Neural progenitor cell (in vitro differentiated cells): Measurements from ENCODE around the gene NOL6. TPM values are rescaled to one million over a fixed set of nuclear protein-coding genes. Genes with fewer than 3 reads are reported as not detected.

ENCODE experiments used
- DNase-seq: peaks from one replicate; pipeline ENCODE4 v3.0.0-alpha.2; 2016; ENCODE audit warnings: low spot score
- H2AFZ ChIP-seq: fragments of 200-600 bp; sonication (generic); replicated peaks from 2 replicates; pipeline ENCODE4 v1.6.1; 2016; ENCODE audit warnings: antibody characterized with exemption
- H3F3A ChIP-seq: fragments of 200-600 bp; sonication (generic); 2 replicates; pipeline ENCODE4 v1.6.1; 2016; ENCODE audit warnings: antibody characterized with exemption, low read depth
- H3K27ac ChIP-seq: fragments of 200-600 bp; sonication (generic); 2 replicates; pipeline ENCODE4 v1.5.1; 2016; ENCODE audit warnings: mild to moderate bottlenecking
- H3K27me3 ChIP-seq: fragments of 200-600 bp; sonication (generic); 2 replicates; pipeline ENCODE4 v1.6.1; 2016; ENCODE audit warnings: mild to moderate bottlenecking, moderate library complexity
- H3K36me3 ChIP-seq: fragments of 200-600 bp; sonication (generic); 2 replicates; pipeline ENCODE4 v1.5.1; 2016
- H3K4me1 ChIP-seq: fragments of 200-600 bp; sonication (generic); 2 replicates; pipeline ENCODE4 v1.6.1; 2016; ENCODE audit warnings: mixed run types
- H3K4me2 ChIP-seq: fragments of 200-600 bp; sonication (generic); 2 replicates; pipeline ENCODE4 v1.6.1; 2016
- H3K4me3 ChIP-seq: fragments of 200-600 bp; sonication (generic); 2 replicates; pipeline ENCODE4 v1.5.1; 2016
- H3K79me2 ChIP-seq: fragments of 200-600 bp; sonication (generic); 2 replicates; pipeline ENCODE4 v1.6.1; 2016; ENCODE audit warnings: low read depth
- H3K9ac ChIP-seq: fragments of 200-600 bp; sonication (generic); 2 replicates; pipeline ENCODE4 v1.6.1; 2016
- H3K9me3 ChIP-seq: fragments of 200-600 bp; sonication (generic); 2 replicates; pipeline ENCODE4 v1.5.1; 2016; ENCODE audit warnings: low read depth
- H4K20me1 ChIP-seq: fragments of 200-600 bp; sonication (generic); 2 replicates; pipeline ENCODE4 v1.6.1; 2016; ENCODE audit warnings: low read depth
- H3K27ac Mint-ChIP-seq: 3 replicates; pipeline ENCODE4 v1.8.0; 2021; ENCODE audit warnings: mixed read lengths
- H3K27me3 Mint-ChIP-seq: 2 replicates; pipeline ENCODE4 v1.8.0; 2022; ENCODE audit warnings: low read depth, mild to moderate bottlenecking, inconsistent platforms, moderate library complexity, mixed read lengths; ENCODE audit not compliant: insufficient read depth
- H3K36me3 Mint-ChIP-seq: 3 replicates; pipeline ENCODE4 v1.8.0; 2021; ENCODE audit warnings: mixed read lengths
- H3K4me1 Mint-ChIP-seq: 3 replicates; pipeline ENCODE4 v1.8.0; 2021; ENCODE audit warnings: mixed read lengths
- H3K4me3 Mint-ChIP-seq: 3 replicates; pipeline ENCODE4 v1.8.0; 2021; ENCODE audit warnings: mild to moderate bottlenecking, moderate library complexity, mixed read lengths
- H3K9me3 Mint-ChIP-seq: 3 replicates; pipeline ENCODE4 v1.8.0; 2020; ENCODE audit warnings: mixed read lengths
- CTCF ChIP-seq: fragments of 200-600 bp; sonication (generic); IDR thresholded peaks from 2 replicates; pipeline ENCODE4 v1.5.1; 2017; ENCODE audit warnings: antibody characterized with exemption, mild to moderate bottlenecking
- EZH2 ChIP-seq: fragments of 200-600 bp; sonication (generic); IDR thresholded peaks from 2 replicates; pipeline ENCODE4 v1.6.1; 2017; ENCODE audit warnings: antibody characterized with exemption, mild to moderate bottlenecking, moderate library complexity
- EZH2phosphoT487 ChIP-seq: fragments of 200-600 bp; sonication (generic); IDR thresholded peaks from 2 replicates; pipeline ENCODE4 v1.6.1; 2017; ENCODE audit warnings: antibody characterized with exemption
- total RNA-seq: library from RNA; depleted of rRNA; stranded (reverse); fragments of >200 nt; gene quantifications from 2 replicates; pipeline ENCODE4 v1.2.3, GENCODE V29; 2015; ENCODE audit warnings: low replicate concordance

Gene NOL6
- total RNA-seq, 1 donor from 2014 or later: 9.2 TPM

GRCh38 chr9:33440609-33441008, 33.1 kb downstream of the NOL6 start:
- H3K4me3 ChIP-seq: no peak overlapping the region
- H3K27me3 ChIP-seq: no peaks in the 10 kb centered on the region
- TF ChIP-seq CTCF (no peak), EZH2phosphoT487 (no peak), EZH2 (no peak)
- H3K36me3 ChIP-seq: no peaks in the 10 kb centered on the region
- H4K20me1 ChIP-seq: no peaks in the 10 kb centered on the region
- H3K79me2 ChIP-seq: no peaks in the 10 kb centered on the region
- Mint-ChIP-seq H3K4me1 (peaks cover 21% of the 10 kb centered on the region), H3K27me3 (peaks cover 15% of the 10 kb centered on the region), H3K36me3 (no peaks in the 10 kb centered on the region), H3K27ac (no peak overlapping the region), H3K9me3 (no peaks in the 10 kb centered on the region), H3K4me3 (no peak overlapping the region)
- H3K9me3 ChIP-seq: no peaks in the 10 kb centered on the region
- no peak overlapping the region for H3K4me2 ChIP-seq
- no peak overlapping the region for H3K27ac ChIP-seq
- no peak overlapping the region for H2AFZ ChIP-seq
- peaks cover 5% of the 10 kb centered on the region for H3K4me1 ChIP-seq
- no peak overlapping the region for H3K9ac ChIP-seq
- DNase-seq: no peak
- peaks cover under 1% of the 10 kb centered on the region for H3F3A ChIP-seq

- Mint-ChIP-seq H3K4me3 (no peak overlapping the region), H3K9me3 (no peaks in the 10 kb centered on the region), H3K36me3 (no peaks in the 10 kb centered on the region), H3K4me1 (peaks cover 22% of the 10 kb centered on the region), H3K27ac (no peak overlapping the region), H3K27me3 (peaks cover 13% of the 10 kb centered on the region)
- Histone ChIP-seq H3K9me3 (no peaks in the 10 kb centered on the region), H2AFZ (no peak overlapping the region), H3K27me3 (no peaks in the 10 kb centered on the region), H3K4me2 (no peak overlapping the region), H3K79me2 (no peaks in the 10 kb centered on the region), H3K4me1 (peaks cover 1% of the 10 kb centered on the region), H3K36me3 (no peaks in the 10 kb centered on the region), H3F3A (no peaks in the 10 kb centered on the region), H3K4me3 (no peak overlapping the region), H3K27ac (no peak overlapping the region), H4K20me1 (no peaks in the 10 kb centered on the region), H3K9ac (no peak overlapping the region)
- TF ChIP-seq CTCF (no peak), EZH2phosphoT487 (no peak), EZH2 (no peak)
- DNase-seq: no peak
These were observed 33.5 kb downstream of the NOL6 start for GRCh38 chr9:33440204-33440603.

GRCh38 chr9:33439731-33440130, 34.0 kb downstream of the NOL6 start:
- H3K27me3 Mint-ChIP-seq: peaks cover 11% of the 10 kb centered on the region
- Histone ChIP-seq H3K4me3 (no peak overlapping the region), H3K4me1 (no peaks in the 10 kb centered on the region), H3F3A (no peaks in the 10 kb centered on the region), H3K4me2 (no peak overlapping the region), H3K9me3 (no peaks in the 10 kb centered on the region), H4K20me1 (no peaks in the 10 kb centered on the region), H3K27me3 (no peaks in the 10 kb centered on the region), H2AFZ (no peak overlapping the region), H3K79me2 (no peaks in the 10 kb centered on the region), H3K36me3 (no peaks in the 10 kb centered on the region), H3K27ac (no peak overlapping the region), H3K9ac (no peak overlapping the region)
- TF ChIP-seq EZH2phosphoT487 (no peak), EZH2 (no peak), CTCF (no peak)
- H3K4me3 Mint-ChIP-seq: no peak overlapping the region
- no peaks in the 10 kb centered on the region for H3K36me3 Mint-ChIP-seq
- no peak for DNase-seq
- no peaks in the 10 kb centered on the region for H3K9me3 Mint-ChIP-seq
- H3K4me1 Mint-ChIP-seq: peaks cover 24% of the 10 kb centered on the region
- H3K27ac Mint-ChIP-seq: no peak overlapping the region
